Neuron (in vitro differentiated cells): ENCODE results near the gene MIPEP.

Source experiments
- H2AFZ ChIP-seq: one replicate; pipeline ENCODE4 v1.6.1; 2013; ENCODE audit warnings: low read depth, mild to moderate bottlenecking, inconsistent platforms, low read length, moderate library complexity
- H3K27me3 ChIP-seq: one replicate; pipeline ENCODE4 v1.6.1; 2013; ENCODE audit warnings: low read length; ENCODE audit not compliant: insufficient read depth
- H3K36me3 ChIP-seq: one replicate; pipeline ENCODE4 v1.6.1; 2013; ENCODE audit warnings: low read length; ENCODE audit not compliant: insufficient read depth
- H3K4me1 ChIP-seq: one replicate; pipeline ENCODE4 v1.6.1; 2013; ENCODE audit warnings: low read length; ENCODE audit not compliant: insufficient read depth
- H3K4me3 ChIP-seq: 2 replicates; pipeline ENCODE4 v1.5.1; 2013; ENCODE audit warnings: mild to moderate bottlenecking, low read length, moderate library complexity
- H3K9me3 ChIP-seq: one replicate; pipeline ENCODE4 v1.6.1; 2013; ENCODE audit warnings: low read length

MIPEP gene

DNA sequence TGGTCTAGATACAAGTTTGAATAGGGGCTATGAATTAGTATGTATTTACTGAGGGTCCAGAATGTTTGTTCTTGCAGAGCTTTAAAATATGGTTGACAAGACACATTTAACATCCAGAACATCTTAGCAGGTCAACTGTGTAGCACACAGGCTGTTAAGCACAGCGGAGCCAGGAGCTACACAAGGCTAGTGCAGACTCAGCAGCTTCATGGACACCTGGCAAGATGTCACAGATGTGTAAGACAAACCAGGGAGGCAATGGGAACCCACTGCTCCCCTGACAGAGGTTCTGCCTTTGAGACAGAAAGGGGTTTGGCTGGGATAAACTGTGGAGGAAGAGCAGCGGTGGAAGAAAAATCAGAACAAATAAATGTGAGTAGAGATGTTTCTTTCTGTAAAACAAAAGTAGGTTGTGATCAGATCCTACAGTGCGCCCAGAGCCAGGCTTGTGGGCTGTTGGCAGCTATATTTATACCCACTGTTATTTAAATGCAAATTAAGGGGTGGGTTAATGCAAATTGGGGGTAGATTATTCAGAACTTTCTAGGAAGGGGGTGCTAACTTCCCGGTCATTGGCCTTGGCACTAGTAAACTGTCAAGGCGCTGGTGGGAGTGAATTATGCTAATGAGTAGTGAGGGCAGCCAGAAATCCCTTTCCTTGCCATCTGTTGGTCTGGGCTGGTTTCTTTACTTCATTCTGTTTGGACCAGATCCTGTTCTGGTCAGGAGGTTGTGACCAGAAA lies 33.0 kb downstream of the MIPEP start:
- H3K36me3 ChIP-seq = no peaks in the 10 kb centered on the region
- no peaks in the 10 kb centered on the region for H3K4me1 ChIP-seq
- H3K9me3 ChIP-seq = no peaks in the 10 kb centered on the region
- no peak overlapping the region for H3K4me3 ChIP-seq
- H3K27me3 ChIP-seq = no peaks in the 10 kb centered on the region
- no peak overlapping the region for H2AFZ ChIP-seq

DNA sequence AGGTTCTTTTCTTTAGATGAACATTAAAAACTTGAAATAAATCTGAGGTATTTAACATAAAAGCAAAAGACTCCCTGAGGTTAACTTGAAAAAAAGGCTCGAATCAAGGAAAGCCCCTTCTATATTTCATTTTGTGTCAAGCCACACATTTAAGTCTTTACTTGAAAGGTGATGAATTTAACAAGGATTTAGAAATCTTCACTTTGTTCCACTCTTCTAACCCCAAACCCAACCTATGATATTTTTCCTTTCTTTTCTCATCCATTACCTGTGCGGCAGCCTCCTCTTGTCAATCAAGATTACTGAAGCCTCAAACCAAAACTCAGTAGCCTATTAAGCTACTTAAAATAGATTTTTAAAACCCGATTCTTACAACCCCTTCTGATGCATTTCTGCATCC lies 33.8 kb downstream of the MIPEP start:
- H3K4me3 ChIP-seq = no peak overlapping the region
- H3K9me3 ChIP-seq = no peaks in the 10 kb centered on the region
- H3K4me1 ChIP-seq = no peaks in the 10 kb centered on the region
- no peak overlapping the region for H2AFZ ChIP-seq
- H3K36me3 ChIP-seq = no peaks in the 10 kb centered on the region
- H3K27me3 ChIP-seq = no peaks in the 10 kb centered on the region

DNA sequence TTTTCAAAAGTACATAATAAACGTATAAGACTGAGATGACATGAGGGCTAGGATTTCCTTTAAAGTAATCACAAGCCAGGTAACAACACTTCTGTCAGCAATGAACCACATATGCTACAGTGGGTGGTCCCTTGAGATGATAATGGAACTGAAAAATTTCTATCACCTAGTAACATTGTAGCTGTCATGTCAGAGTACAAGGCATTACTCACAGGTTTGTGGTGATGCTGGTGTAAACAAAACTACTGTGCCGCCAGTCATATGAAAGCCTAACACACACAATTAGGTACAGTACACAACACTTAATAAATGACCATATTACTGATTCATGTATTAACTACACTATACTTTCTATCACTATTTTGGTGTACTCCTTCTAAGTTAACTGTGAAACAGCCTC lies 36.8 kb downstream of the MIPEP start:
- Histone ChIP-seq H3K4me3 (no peak overlapping the region), H3K9me3 (no peaks in the 10 kb centered on the region), H3K36me3 (no peaks in the 10 kb centered on the region), H2AFZ (no peak overlapping the region), H3K27me3 (no peaks in the 10 kb centered on the region), H3K4me1 (no peaks in the 10 kb centered on the region)

DNA sequence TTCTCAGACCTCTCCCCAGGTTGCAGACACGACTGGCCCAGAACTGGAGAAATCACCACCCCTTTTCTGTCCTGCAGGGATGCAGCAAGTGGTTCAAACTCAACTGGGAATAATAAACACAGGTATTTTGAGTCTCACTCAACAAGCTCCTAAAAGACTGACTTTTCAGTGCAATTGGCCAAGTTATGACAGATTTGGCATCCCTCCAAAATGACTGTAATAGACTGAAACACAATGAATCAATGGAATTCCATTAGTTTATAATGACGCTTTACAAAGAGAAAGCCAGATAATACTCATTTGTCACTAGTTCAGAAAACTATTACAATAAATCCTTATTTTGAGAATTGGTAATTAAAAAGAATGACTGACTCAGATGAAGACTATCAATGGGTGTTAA lies 38.1 kb downstream of the MIPEP start:
- Histone ChIP-seq H3K4me3 (no peak overlapping the region), H3K4me1 (no peaks in the 10 kb centered on the region), H3K27me3 (no peaks in the 10 kb centered on the region), H3K36me3 (no peaks in the 10 kb centered on the region), H3K9me3 (no peaks in the 10 kb centered on the region), H2AFZ (no peak overlapping the region)

DNA sequence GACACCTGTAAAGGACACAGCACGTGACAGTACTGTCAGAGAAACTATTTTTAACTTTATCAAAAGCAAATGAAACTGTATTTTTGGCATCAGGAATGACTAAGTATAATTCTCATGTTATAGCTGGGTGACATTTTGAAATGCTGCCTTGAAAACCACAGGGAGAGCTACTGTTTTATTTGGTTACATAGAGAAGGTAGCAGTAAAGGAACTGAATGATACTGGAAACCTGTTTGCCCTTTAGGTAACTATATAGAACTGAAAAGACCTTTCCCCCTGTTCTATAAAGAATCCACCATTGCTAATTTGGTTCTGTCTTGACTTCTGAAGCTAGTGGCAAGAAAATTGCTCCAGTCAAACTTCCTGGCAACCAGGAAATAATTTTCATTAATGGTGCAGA lies 39.1 kb downstream of the MIPEP start:
- H3K4me1 ChIP-seq = no peaks in the 10 kb centered on the region
- no peaks in the 10 kb centered on the region for H3K36me3 ChIP-seq

DNA sequence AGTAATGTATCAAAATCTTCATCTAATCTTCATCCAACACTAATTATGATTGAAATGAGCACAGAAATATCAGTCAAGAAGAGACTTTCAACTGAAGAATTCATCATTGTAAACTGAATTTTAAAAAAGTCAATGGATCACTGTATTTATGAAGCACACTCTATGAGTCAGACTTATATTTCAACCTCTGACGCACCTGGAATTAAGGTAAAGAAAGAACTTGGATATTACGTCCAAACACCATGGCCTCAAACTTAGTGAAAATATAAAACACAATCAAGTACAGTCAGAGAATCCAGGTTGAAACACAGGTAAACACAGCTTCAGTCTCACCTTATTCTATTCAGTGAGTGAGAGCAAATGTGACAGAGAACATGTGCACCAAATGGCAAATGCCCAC lies 39.5 kb downstream of the MIPEP start:
- Histone ChIP-seq H3K36me3 (no peaks in the 10 kb centered on the region), H3K4me3 (no peak overlapping the region), H3K27me3 (no peaks in the 10 kb centered on the region), H2AFZ (no peak overlapping the region), H3K9me3 (no peaks in the 10 kb centered on the region), H3K4me1 (no peaks in the 10 kb centered on the region)

More for the DNA sequence above, 39.1 kb downstream of the MIPEP start:
- H3K4me3 ChIP-seq = no peak overlapping the region
- no peaks in the 10 kb centered on the region for H3K27me3 ChIP-seq
- H2AFZ ChIP-seq = no peak overlapping the region
- H3K9me3 ChIP-seq = no peaks in the 10 kb centered on the region

DNA sequence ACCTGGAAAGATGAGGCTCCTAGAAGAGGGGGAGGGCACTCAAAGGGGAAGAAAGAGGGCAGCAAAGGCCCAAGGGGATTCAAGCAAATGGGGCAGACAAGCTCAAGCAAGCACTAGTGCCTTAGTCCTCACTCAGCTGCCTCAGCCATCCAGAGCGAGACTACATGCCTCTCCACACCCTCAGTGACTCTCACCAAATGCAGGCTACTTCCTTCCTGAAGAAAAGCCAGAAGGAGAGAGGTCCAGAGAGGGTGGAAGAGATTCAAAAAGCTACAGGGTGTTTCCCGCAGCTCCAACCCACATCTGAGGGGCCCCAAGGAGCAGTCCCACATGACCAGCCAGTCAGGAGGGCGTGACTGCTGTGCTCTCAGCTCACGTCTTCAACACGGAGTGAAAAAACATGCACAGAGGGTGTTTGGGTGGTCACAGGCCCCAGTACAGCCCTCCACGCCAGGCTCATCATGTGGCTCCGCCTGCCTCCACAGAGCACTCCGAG lies 40.5 kb downstream of the MIPEP start:
- no peak overlapping the region for H3K4me3 ChIP-seq
- H3K36me3 ChIP-seq = no peaks in the 10 kb centered on the region
- no peaks in the 10 kb centered on the region for H3K9me3 ChIP-seq
- no peaks in the 10 kb centered on the region for H3K27me3 ChIP-seq
- H3K4me1 ChIP-seq = peaks cover 2% of the 10 kb centered on the region
- H2AFZ ChIP-seq = no peak overlapping the region

DNA sequence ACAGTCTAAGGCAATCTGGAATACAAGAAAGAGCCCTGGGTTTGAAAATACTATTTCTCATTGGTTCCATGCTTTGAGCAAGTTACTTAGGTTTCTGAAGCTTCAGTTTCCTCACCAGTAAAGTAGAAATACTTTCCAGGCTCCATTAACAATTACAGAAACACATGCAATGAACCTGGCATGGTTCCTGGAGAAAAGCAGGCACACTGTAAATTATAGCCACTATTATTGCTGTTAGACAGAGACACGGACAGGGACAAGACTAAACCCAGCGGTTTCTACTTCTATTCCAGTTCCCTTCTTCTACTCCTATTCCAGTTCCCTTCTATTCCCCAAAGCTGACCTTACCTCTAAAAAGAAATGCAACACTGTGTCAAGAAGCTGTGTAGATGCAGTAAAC lies 41.2 kb downstream of the MIPEP start:
- Histone ChIP-seq H3K4me1 (peaks cover 5% of the 10 kb centered on the region), H3K4me3 (no peak overlapping the region), H2AFZ (no peak overlapping the region), H3K27me3 (no peaks in the 10 kb centered on the region), H3K36me3 (no peaks in the 10 kb centered on the region), H3K9me3 (no peaks in the 10 kb centered on the region)

DNA sequence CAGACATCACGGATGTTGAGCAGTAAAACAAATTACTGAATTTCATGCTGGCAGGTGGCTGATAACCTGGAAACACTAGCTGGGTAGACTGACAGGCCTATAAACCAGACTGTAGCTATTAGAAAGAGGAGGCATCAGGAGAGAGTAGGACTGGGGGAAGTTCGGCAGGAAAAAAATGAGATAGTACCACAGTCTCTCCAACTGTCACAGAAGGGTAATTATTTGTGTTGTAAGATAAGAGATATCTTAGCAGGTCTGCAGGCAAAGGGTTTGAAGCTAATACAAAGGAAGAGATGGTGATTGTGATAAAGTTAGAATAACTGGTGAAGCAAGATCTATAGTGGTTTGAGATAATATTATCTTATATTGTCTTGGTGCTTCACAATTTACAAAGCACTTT lies 41.7 kb downstream of the MIPEP start:
- no peak overlapping the region for H3K4me3 ChIP-seq

DNA sequence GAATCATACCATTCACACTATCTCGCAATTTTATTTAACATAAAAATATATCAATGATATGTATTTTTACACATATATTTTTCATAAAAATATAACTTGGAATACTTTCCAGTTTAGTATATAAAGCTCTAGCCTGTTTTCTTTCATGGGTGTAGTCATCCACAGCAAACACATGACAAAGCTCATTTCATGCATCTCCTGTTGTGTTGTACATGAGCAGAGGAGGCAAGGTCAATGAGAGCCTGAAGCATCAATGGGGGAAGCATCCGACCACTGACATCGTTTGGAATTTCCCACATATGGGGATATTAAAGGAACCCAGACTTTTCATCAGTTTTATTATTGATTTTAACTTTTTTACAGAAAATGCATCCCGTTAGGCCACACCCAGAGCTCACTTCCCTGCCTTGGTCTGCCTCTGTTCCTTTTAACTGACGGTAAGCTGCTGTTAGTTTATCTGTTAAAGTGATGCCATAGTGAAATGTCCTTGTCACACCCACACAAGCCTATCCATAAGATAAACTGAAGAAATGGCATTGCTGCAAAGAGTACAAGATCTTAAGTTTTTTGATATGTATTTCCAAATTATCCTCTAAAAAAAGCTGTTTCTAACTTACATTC lies 44.0 kb downstream of the MIPEP start:
- H3K36me3 ChIP-seq = no peaks in the 10 kb centered on the region
- no peak overlapping the region for H2AFZ ChIP-seq
- no peak overlapping the region for H3K4me3 ChIP-seq
- no peaks in the 10 kb centered on the region for H3K27me3 ChIP-seq
- H3K9me3 ChIP-seq = no peaks in the 10 kb centered on the region
- H3K4me1 ChIP-seq = peaks cover 5% of the 10 kb centered on the region

More for the DNA sequence above, 41.7 kb downstream of the MIPEP start:
- no peaks in the 10 kb centered on the region for H3K36me3 ChIP-seq
- H3K27me3 ChIP-seq = no peaks in the 10 kb centered on the region
- no peaks in the 10 kb centered on the region for H3K9me3 ChIP-seq
- no peak overlapping the region for H2AFZ ChIP-seq
- H3K4me1 ChIP-seq = peaks cover 5% of the 10 kb centered on the region

DNA sequence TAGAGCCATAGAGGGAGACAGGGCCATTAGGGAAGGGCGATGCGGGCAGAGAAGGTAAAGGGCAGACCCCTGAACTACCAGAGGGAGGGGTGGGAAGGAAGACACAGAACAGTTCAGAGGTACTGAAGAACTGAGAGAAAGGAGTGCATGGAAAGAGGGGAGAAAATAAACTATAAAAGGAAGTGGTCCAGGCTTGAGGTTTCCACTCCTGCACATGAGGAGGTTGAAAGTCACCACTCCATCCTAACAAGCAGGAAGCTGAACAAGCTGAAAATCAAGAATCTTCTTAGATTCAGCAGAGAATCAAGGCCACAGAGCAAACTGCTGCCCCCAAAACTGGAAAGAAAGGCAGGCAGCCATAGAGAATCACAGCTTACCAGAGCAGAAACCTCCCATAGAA lies 45.1 kb downstream of the MIPEP start:
- Histone ChIP-seq H2AFZ (no peak overlapping the region), H3K36me3 (no peaks in the 10 kb centered on the region), H3K27me3 (no peaks in the 10 kb centered on the region), H3K9me3 (no peaks in the 10 kb centered on the region), H3K4me3 (no peak overlapping the region), H3K4me1 (peaks cover 5% of the 10 kb centered on the region)

DNA sequence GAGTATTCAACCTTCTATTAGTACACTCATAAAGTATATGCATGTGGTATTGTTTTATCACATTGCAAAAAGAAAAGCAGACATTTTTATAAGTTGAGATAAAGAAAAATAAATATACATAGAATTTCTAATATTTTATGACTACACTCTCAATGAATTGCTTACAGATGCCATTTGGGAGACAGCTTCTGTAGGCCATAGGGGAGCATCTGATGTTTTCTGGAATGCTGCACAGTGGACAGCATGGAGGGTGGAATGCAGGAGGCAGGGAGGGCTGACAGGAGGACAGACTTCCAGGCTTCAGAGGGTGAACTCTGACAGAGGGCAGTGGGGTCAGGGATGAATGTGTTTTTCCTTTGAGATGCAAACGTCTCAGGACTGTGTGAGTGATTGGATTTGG lies 45.8 kb downstream of the MIPEP start:
- Histone ChIP-seq H3K9me3 (no peaks in the 10 kb centered on the region), H3K4me1 (peaks cover 5% of the 10 kb centered on the region), H3K27me3 (no peaks in the 10 kb centered on the region), H3K36me3 (no peaks in the 10 kb centered on the region), H2AFZ (no peak overlapping the region), H3K4me3 (no peak overlapping the region)

DNA sequence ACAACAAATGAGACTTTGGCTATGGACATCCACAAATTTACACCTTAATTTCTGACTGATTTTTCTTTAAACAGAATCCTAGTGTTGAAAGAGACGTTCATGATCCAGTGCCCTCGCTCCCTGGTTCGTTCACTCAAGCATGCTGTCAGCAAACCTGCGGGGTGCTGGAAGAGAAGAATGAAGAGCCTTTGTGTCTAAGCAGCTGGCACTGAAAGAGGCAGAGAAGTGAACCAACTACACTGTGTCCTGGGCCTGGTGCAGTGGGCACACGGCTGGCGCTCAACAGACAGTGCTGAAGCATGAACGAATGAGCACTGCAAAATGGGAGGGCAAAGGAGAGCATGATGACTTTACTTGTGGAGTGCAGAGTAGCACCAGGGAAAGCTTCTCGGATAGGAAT lies 46.8 kb downstream of the MIPEP start:
- Histone ChIP-seq H3K4me1 (peaks cover 5% of the 10 kb centered on the region), H3K4me3 (no peak overlapping the region), H3K36me3 (no peaks in the 10 kb centered on the region), H3K27me3 (no peaks in the 10 kb centered on the region), H2AFZ (no peak overlapping the region), H3K9me3 (no peaks in the 10 kb centered on the region)
